ENCODE results near the gene PPP2R2C. TPM values are rescaled to one million over a fixed set of nuclear protein-coding genes. Genes with fewer than 3 reads are reported as not detected.

PPP2R2C gene
- total RNA-seq, 1 experiment from 2014 or later = not detected

DNA sequence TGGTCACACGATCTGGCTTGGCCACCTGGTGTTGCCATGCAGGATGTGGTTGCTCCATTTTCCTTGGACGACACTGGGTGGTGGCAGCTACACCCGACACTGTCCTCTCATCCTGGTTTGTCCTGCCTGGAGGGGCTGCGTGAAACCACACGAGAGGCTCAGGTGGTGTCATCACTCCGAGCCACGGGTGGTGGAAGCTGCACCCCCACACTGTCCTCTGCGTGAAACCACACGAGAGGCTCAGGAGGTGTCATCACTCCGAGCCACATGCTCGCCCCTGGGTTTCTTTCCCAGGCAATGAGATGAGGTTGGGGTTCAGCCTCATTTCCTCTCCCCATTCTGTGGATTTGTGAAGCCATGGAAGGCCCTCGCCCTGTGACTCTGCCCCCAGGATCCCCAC, 168.5 kb downstream of the PPP2R2C start:
- no peaks in the 10 kb centered on the region for H3K4me1 ChIP-seq (ENCODE audit: insufficient read depth, low read length, poor library complexity, severe bottlenecking)
- intact Hi-C loops (cut with micrococcal nuclease; ENCODE audit: unreplicated experiment) = no loop called here
- no peak overlapping the region for H3K4me3 ChIP-seq (ENCODE audit: low read depth, low read length, poor library complexity, severe bottlenecking)
- H3K9me3 ChIP-seq (ENCODE audit: low read depth, low read length, poor library complexity, severe bottlenecking) = peaks cover 3% of the 10 kb centered on the region
- CTCF ChIA-PET = no interaction called here
- no peak for DNase-seq (ENCODE audit: low spot score)
- no TSS peak for BruUV-seq (replicated peaks)
- H3K27ac ChIP-seq (ENCODE audit: low read depth, low read length, poor library complexity, severe bottlenecking) = no peak overlapping the region
- no peaks in the 10 kb centered on the region for H3K36me3 ChIP-seq (ENCODE audit: insufficient read depth, low read length, poor library complexity, severe bottlenecking)
- H3K27me3 ChIP-seq (replicated peaks; ENCODE audit: insufficient read depth, low read depth, low read length, poor library complexity) = peaks cover 11% of the 10 kb centered on the region
- POLR2A ChIA-PET (ENCODE audit: low non-redundant PET) = no interaction called here
- TF ChIP-seq EZH2 (IDR thresholded peaks at IDR 0.05; ENCODE audit: borderline replicate concordance, low read depth, low read length, poor library complexity, severe bottlenecking) = no peak
- TF ChIP-seq, protein P1, sequence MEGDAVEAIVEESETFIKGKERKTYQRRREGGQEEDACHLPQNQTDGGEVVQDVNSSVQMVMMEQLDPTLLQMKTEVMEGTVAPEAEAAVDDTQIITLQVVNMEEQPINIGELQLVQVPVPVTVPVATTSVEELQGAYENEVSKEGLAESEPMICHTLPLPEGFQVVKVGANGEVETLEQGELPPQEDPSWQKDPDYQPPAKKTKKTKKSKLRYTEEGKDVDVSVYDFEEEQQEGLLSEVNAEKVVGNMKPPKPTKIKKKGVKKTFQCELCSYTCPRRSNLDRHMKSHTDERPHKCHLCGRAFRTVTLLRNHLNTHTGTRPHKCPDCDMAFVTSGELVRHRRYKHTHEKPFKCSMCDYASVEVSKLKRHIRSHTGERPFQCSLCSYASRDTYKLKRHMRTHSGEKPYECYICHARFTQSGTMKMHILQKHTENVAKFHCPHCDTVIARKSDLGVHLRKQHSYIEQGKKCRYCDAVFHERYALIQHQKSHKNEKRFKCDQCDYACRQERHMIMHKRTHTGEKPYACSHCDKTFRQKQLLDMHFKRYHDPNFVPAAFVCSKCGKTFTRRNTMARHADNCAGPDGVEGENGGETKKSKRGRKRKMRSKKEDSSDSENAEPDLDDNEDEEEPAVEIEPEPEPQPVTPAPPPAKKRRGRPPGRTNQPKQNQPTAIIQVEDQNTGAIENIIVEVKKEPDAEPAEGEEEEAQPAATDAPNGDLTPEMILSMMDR (conservative IDR thresholded peaks at IDR 0.05; ENCODE audit: low read depth, low read length) = no peak

DNA sequence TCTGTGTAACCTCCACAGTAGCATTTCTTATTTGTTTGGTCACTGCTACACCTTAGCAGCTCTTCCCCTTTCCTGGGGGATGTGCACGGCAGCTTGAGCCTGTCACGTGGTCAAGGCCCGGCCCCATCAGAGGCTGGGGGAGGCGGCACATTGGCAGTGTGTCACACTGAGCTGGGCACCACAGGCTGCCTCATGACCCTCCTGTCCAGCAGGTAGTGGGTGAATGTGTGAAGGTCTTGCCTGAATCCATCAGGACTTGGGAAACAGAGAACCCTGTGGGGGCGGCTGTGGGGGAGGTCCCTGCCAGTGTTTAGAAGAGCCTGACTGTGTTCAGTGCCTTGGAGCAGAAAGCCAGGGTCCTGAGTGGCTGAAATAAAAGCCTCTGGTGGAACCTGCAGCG, 169.5 kb downstream of the PPP2R2C start:
- ChIA-PET CTCF (no interaction called here), POLR2A (ENCODE audit: low non-redundant PET) (no interaction called here)
- TF ChIP-seq EZH2 (IDR thresholded peaks at IDR 0.05; ENCODE audit: borderline replicate concordance, low read depth, low read length, poor library complexity, severe bottlenecking) = no peak
- TF ChIP-seq, protein P1 (conservative IDR thresholded peaks at IDR 0.05; ENCODE audit: low read depth, low read length) = no peak
- intact Hi-C loops (cut with micrococcal nuclease; ENCODE audit: unreplicated experiment) = no loop called here
- Histone ChIP-seq H3K27ac (ENCODE audit: low read depth, low read length, poor library complexity, severe bottlenecking) (no peak overlapping the region), H3K27me3 (replicated peaks; ENCODE audit: insufficient read depth, low read depth, low read length, poor library complexity) (peaks cover 3% of the 10 kb centered on the region), H3K9me3 (ENCODE audit: low read depth, low read length, poor library complexity, severe bottlenecking) (no peaks in the 10 kb centered on the region), H3K4me1 (ENCODE audit: insufficient read depth, low read length, poor library complexity, severe bottlenecking) (no peaks in the 10 kb centered on the region), H3K36me3 (ENCODE audit: insufficient read depth, low read length, poor library complexity, severe bottlenecking) (no peaks in the 10 kb centered on the region), H3K4me3 (ENCODE audit: low read depth, low read length, poor library complexity, severe bottlenecking) (no peak overlapping the region)
- DNase-seq (ENCODE audit: low spot score) = no peak
- BruUV-seq (replicated peaks) = no TSS peak

DNA sequence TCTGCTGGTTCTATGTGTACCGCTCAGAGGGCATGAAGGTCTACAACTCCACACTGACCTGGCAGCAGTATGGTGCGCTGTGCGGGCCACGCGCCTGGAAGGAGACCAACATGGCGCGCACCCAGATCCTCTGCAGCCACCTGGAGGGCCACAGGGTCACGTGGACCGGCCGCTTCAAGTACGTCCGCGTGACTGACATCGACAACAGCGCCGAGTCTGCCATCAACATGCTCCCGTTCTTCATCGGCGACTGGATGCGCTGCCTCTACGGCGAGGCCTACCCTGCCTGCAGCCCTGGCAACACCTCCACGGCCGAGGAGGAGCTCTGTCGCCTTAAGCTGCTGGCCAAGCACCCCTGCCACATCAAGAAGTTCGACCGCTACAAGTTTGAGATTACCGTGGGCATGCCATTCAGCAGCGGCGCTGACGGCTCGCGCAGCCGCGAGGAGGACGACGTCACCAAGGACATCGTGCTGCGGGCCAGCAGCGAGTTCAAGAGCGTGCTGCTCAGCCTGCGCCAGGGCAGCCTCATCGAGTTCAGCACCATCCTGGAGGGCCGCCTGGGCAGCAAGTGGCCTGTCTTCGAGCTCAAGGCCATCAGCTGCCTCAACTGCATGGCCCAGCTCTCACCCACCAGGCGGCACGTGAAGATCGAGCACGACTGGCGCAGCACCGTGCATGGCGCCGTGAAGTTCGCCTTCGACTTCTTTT, 170.5 kb downstream of the PPP2R2C start:
- no TSS peak for BruUV-seq (replicated peaks)
- no peak for DNase-seq (ENCODE audit: low spot score)
- ChIA-PET CTCF (interaction anchor here (0.8 kb wide), 1 partner anchor 80 kb away, joined by 3 read pairs; no protein-coding TSS in a partner anchor), POLR2A (ENCODE audit: low non-redundant PET) (no interaction called here)
- Histone ChIP-seq H3K36me3 (ENCODE audit: insufficient read depth, low read length, poor library complexity, severe bottlenecking) (no peaks in the 10 kb centered on the region), H3K27me3 (replicated peaks; ENCODE audit: insufficient read depth, low read depth, low read length, poor library complexity) (no peaks in the 10 kb centered on the region), H3K9me3 (ENCODE audit: low read depth, low read length, poor library complexity, severe bottlenecking) (no peaks in the 10 kb centered on the region), H3K4me3 (ENCODE audit: low read depth, low read length, poor library complexity, severe bottlenecking) (no peak overlapping the region), H3K27ac (ENCODE audit: low read depth, low read length, poor library complexity, severe bottlenecking) (no peak overlapping the region), H3K4me1 (ENCODE audit: insufficient read depth, low read length, poor library complexity, severe bottlenecking) (no peaks in the 10 kb centered on the region)
- TF ChIP-seq, protein P1 (conservative IDR thresholded peaks at IDR 0.05; ENCODE audit: low read depth, low read length) = no peak
- no peak for TF ChIP-seq EZH2 (IDR thresholded peaks at IDR 0.05; ENCODE audit: borderline replicate concordance, low read depth, low read length, poor library complexity, severe bottlenecking)
- intact Hi-C loops (cut with micrococcal nuclease; ENCODE audit: unreplicated experiment) = no loop called here
